ENCODE data around the gene CD8B. TPM values are rescaled to one million over a fixed set of nuclear protein-coding genes. Genes with fewer than 3 reads are reported as not detected.

The CD8B gene
- total and polyA plus RNA-seq, 2 of the 8 experiments (the other 6 are each of a cell fraction or from before 2014, with no cell fraction given): 0.35 to 0.63 TPM

DNA sequence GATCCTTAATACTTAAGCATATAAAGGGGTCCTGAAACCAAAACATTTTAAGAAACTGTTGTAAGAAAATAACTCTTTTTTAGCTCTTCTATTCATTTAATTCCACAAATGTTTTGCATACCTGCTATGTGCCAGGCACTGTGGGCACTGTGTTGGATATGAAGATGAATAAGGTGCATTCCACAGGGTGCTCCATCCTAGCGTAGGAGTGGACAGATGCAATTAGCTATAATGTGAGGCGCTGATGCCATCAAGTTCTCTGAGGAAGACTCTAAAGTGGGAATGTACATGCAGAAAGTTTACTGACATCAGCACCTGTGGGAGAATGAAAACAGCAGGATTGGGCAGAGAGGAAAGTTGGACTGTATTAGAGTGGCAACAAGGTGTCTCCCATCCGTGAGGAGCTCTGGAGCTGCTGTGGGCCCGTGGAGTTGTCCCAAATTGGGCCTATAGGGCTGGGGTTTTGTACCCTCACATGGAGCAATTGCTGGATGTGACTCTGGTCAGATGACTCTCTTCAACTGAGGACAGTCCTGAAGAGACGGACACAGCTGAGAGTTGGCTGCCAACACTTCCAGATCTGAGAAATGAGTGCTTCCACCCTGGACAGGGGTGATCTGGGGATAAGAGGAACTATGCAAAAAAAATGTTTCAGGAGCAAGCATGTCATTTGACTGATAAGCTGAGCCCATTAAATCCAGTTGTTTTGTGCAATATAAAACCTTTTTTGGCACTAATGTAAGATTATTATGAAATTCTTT lies 93.3 kb downstream of the CD8B start:
- CTCF ChIA-PET (ENCODE audit: partially characterized antibody): interaction anchor here (0.9 kb wide), 2 partner anchors 15 to 19 kb away, joined by 3 read pairs; no protein-coding TSS in a partner anchor

More for the DNA sequence above, 93.3 kb downstream of the CD8B start:
- TF ChIP-seq, protein P1, sequence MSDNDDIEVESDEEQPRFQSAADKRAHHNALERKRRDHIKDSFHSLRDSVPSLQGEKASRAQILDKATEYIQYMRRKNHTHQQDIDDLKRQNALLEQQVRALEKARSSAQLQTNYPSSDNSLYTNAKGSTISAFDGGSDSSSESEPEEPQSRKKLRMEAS (IDR thresholded peaks at IDR 0.05): no peak
- TF ChIP-seq TCF12 (IDR thresholded peaks at IDR 0.05; ENCODE audit: low read depth, low read length): no peak
- TF ChIP-seq E2F6 (IDR thresholded peaks at IDR 0.05): no peak
- TF ChIP-seq SRF (IDR thresholded peaks at IDR 0.05; ENCODE audit: low read depth, low read length): no peak
- TF ChIP-seq KDM1A (IDR thresholded peaks at IDR 0.05; ENCODE audit: borderline replicate concordance, low read length): no peak
- no peak for TF ChIP-seq FOSL1 (IDR thresholded peaks at IDR 0.05; ENCODE audit: insufficient read depth, low read depth, low read length)
- TF ChIP-seq KDM5A (IDR thresholded peaks at IDR 0.05; ENCODE audit: low read length): no peak
- no peak overlapping the region for H3K56ac ChIP-seq (replicated peaks; ENCODE audit: insufficient read length, low read depth, low read length)
- H4K5ac ChIP-seq (ENCODE audit: insufficient read length, low read depth, low read length): no peak overlapping the region
- H3K79me1 ChIP-seq (ENCODE audit: low read depth, low read length): no peaks in the 10 kb centered on the region
- no peak overlapping the region for H3K4ac ChIP-seq (replicated peaks; ENCODE audit: insufficient read length, low read depth, low read length)
- no peak overlapping the region for H3K14ac ChIP-seq (ENCODE audit: insufficient read length)
- H3K27ac ChIP-seq (ENCODE audit: low read depth, low read length): no peak overlapping the region
- POLR2A ChIA-PET (ENCODE audit: partially characterized antibody): no interaction called here
- H3K23ac ChIP-seq (ENCODE audit: insufficient read length): no peak overlapping the region
- H3K4me3 ChIP-seq (ENCODE audit: extremely low read depth in 1 of 4, insufficient read depth in 2 of 4, low read depth in 3 of 4, low read length in 4 of 4): no peak overlapping the region
- H3K9ac ChIP-seq (replicated peaks in 1 of 4; ENCODE audit: extremely low read depth in 1 of 4, low read depth in 3 of 4, low read length in 3 of 4): no peak overlapping the region
- no peak overlapping the region for H2BK120ac ChIP-seq (replicated peaks; ENCODE audit: low read depth, low read length)
- H3K79me2 ChIP-seq (ENCODE audit: control insufficient read depth in 1 of 2, insufficient read depth in 2 of 2, low read length in 2 of 2): no peaks in the 10 kb centered on the region
- H3K36me3 ChIP-seq (ENCODE audit: control insufficient read depth in 2 of 4, insufficient read depth in 4 of 4, low read length in 3 of 4): peaks cover 0 to 35% (median 25%) of the 10 kb centered on the region in 4 experiments; a peak in 7 of 8 replicates
- peaks cover 0 to 4% of the 10 kb centered on the region in 2 experiments for H4K20me1 ChIP-seq (replicated peaks in 1 of 2; ENCODE audit: control insufficient read depth in 1 of 2, insufficient read depth in 2 of 2, low read length in 2 of 2)
- no peak overlapping the region for H3K18ac ChIP-seq (ENCODE audit: extremely low read depth, low read length)
- H3K4me1 ChIP-seq (replicated peaks in 1 of 4; ENCODE audit: control insufficient read depth in 3 of 4, insufficient read depth in 4 of 4, low read length in 3 of 4): no peaks in the 10 kb centered on the region
- no peaks in the 10 kb centered on the region for H3K27me3 ChIP-seq (replicated peaks in 1 of 4; ENCODE audit: control insufficient read depth in 3 of 4, extremely low read depth in 1 of 4, insufficient read depth in 3 of 4, low read length in 3 of 4)
- no peak overlapping the region for H4K91ac ChIP-seq (replicated peaks; ENCODE audit: insufficient read length, low read length)
- FAIRE-seq (no peak), DNase-seq (ENCODE audit: low read depth in 1 of 2, low spot score in 2 of 2) (no peak)
- no peak overlapping the region for H4K8ac ChIP-seq (ENCODE audit: extremely low read depth, insufficient read depth, low read length)
- H2BK15ac ChIP-seq (ENCODE audit: low read length): no peak overlapping the region
- no peak overlapping the region for H2BK20ac ChIP-seq (ENCODE audit: low read length)
- no peak overlapping the region for H2AK5ac ChIP-seq (ENCODE audit: low read depth, low read length)
- no peaks in the 10 kb centered on the region for H3K23me2 ChIP-seq (ENCODE audit: low read depth, low read length)
- H3K4me2 ChIP-seq (ENCODE audit: insufficient read depth in 1 of 2, low read depth in 2 of 2, low read length in 2 of 2): no peak overlapping the region
- WGBS, 2 experiments (ENCODE audit: extremely low coverage in 1 of 2, insufficient coverage in 1 of 2, insufficient read length in 1 of 2, insufficient replicate concordance in 2 of 2, low coverage in 1 of 2, low lambda C conversion rate in 2 of 2, missing lambda C conversion rate in 1 of 2): 90% methylated on average over 5 of the region's 5 CpGs; no CpG with 5 or more reads in 1 of the 2 experiments
- H2AFZ ChIP-seq (ENCODE audit: low read length): no peak overlapping the region
- no peak overlapping the region for H2BK5ac ChIP-seq (ENCODE audit: low read depth, low read length)
- no peak overlapping the region for H2BK12ac ChIP-seq (ENCODE audit: low read depth, low read length)
- no peaks in the 10 kb centered on the region for H3K9me3 ChIP-seq (ENCODE audit: insufficient read depth in 2 of 2, low read depth in 1 of 2, low read length in 1 of 2)

Measured in H1 (cell line).